Stimulated activated CD4-positive, alpha-beta T cell treated with anti-CD3 and anti-CD28 coated beads, Interleukin-4, amount 100 ng/mL, for 24 hours (primary cell): Measurements from ENCODE around the gene NAV2.
"Not testable (repeated sequence)": the region's sequence is repeated elsewhere in the genome, so short reads cannot be mapped to it uniquely, and the experiment has no call there.

Source experiments
- DNase-seq: peaks from one replicate; pipeline ENCODE4 v3.0.0-alpha.2; 2020

Gene NAV2

DNA sequence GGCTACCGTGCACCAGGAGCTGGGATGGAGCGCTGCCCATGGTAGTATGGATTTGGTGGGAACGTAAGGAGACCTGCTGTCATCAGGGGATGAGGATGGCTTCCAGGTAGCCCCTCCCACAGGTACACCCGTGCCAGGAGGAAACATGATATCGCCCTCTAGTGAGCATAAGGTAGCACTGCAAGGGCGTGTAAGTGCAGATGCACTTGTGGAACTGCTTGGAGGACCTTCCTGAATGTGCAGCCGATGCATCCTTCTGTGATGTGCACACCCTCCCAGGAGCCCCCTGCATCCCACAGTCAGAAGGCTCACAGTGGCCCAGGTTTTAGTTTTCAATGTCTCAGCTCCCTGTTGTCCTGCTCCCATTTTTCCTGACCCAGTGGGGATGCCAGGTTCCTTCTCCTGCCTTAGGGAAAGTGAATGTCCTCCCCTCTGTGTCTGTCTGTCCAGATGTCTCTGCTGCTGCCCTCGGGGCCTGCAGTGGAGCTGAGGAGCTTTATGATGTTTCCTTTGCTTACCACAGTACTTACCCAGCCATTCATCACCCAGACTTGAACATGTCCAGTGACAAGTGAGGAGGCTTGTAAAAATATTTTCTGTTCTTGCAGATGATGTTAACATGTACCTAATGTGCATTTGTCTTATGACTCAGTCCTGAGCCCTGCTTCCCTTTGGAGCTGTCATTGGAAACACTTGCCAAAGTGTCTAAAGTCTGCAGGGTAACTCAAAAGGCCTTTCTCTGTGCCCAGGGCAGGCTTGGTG lies 398.5 kb downstream of the NAV2 start:
- DNase-seq: peak; percentile 38

DNA sequence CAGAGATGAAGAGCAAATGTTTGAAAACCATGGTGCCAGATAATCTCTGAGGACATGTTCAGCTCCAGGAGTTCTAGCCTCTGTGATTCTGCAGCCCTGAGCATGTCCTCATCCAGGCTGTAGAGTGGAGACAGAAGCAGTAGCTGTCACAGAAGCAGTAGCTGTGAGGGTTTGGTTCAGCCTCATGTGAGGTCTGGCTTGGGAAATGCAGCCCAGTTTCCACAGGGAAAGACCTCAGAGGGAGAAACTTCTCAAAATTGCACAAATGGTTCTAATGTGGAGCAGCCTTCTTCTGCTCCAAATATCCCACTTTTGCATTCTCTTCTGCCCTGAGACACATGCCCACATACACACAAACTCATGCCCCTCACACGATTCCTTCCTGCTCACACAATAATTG lies 399.2 kb downstream of the NAV2 start:
- DNase-seq: no peak

- DNase-seq: no peak
Observed at GRCh38 chr11:20112291-20113148, 399.9 kb downstream of the NAV2 start.

GRCh38 chr11:20113149-20113438 lies 400.5 kb downstream of the NAV2 start:
- no peak for DNase-seq

DNA sequence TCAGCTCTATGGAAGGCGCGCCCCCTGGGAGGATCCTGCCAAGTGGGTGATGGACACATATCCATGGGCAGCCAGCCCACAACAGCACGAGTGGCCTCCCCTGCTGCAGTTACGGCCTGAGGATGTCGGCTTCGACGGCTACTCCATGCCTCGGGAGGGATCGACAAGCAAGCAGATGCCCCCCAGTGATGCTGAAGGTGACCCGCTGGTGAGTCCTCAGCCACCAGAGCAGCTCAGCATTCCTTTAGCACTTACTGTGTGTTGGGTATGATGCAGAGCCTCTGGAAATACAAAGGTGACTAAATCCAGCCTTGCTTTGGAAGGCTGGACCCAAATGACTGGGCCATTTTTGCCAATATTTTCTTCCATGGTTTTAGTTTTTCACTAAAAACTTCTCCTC lies 402.0 kb downstream of the NAV2 start:
- DNase-seq: no peak

GRCh38 chr11:20116825-20117224 lies 404.2 kb downstream of the NAV2 start:
- no peak for DNase-seq

GRCh38 chr11:20117291-20117690 lies 404.7 kb downstream of the NAV2 start:
- no peak for DNase-seq

DNA sequence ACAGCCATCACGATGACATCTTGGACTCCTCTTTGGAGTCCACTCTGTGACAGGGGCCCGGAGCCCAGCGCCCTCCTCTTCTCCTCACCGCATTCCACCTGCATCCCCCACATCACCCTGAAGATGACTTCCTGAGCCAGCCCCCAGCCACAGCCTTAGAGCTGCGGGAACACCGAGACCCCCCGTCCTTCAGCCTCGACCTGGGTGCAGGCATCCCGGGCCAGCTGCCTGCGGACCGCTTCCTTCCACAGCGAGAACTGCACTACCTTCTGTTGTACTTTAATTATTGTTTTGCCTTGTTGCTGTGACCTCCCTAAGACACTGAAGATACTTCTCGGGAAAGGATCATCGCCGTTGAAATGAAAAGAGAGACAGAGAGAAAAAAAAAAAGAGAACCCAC lies 405.6 kb downstream of the NAV2 start:
- DNase-seq: no peak

DNA sequence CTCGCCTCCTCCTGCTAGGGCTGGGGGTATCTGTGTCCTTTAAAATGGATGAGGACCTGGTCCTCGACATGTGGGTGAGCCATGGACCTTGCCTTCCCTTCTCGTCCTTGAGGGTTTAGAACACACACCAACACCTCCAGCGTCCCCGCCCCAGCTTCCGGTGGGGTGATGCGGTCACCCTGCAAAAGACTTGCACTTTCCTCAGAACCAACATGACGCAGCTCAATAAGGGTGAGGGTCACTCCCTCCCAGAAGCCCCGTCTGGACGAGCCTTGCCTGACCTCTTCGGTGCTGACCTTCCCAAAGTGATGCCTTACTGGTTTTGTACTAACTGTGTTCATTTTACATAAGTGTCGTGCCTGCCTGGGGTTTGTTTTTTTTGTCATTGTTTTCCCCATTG lies 406.7 kb downstream of the NAV2 start:
- no peak for DNase-seq

DNA sequence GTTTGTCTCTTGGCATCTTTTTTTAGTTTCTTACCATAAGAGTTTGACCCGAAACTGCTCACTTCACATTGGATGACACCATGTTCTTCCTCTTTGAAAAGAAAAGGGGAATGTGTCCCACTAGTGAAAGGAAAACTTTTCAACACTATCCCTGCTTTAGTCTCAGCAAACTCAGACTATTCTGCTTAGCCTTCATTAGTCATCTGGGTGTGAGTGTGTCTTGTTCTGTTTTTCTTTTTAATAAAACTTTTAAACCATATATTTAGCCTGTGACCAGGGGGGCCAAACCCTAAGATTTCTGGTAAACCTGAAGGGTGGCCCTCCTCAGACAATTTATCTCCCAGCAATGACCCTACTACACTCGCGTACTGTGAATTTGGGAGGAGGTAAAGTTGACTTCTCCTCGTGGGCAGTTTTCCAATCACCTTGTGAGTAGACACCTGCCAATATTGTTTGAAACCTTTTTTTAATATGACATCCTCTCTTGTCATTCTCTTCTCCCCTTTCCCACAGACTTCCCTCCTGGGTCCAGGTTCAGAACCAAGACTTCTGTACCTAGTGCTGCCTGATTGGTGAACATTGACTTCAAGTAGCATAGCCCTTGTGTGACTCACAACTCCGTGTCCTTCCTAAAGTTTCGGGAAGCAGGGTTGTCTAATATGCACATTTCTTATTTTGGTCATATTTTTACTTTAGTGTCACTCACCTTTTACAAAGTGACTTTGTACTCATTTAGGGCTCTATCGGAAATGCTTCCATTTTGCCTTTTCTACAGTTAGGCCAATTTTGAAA lies 407.7 kb downstream of the NAV2 start:
- no peak for DNase-seq

GRCh38 chr11:20122131-20122530 lies 409.5 kb downstream of the NAV2 start:
- DNase-seq: no peak

- DNase-seq: no peak
Observed at GRCh38 chr11:20125927-20126326, 413.3 kb downstream of the NAV2 start.

DNA sequence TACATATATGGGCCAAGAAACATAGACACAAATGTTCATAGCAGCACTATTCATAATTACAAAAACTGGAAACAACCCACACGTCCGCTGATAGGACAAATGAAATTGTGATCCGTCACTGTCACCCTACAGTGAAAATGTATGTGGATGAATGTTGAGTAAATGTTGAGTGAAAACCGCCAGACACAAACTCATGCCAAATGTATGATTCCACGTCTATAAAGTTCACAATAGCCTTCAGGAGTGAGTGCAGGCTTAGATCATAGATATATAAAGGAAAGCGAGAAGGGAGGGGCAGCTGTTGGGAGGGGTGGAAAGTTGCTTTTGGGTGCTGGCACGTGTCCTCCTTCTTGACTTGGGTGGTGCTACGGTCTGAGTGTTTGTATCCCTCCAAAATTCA lies 414.1 kb downstream of the NAV2 start:
- no peak for DNase-seq

DNA sequence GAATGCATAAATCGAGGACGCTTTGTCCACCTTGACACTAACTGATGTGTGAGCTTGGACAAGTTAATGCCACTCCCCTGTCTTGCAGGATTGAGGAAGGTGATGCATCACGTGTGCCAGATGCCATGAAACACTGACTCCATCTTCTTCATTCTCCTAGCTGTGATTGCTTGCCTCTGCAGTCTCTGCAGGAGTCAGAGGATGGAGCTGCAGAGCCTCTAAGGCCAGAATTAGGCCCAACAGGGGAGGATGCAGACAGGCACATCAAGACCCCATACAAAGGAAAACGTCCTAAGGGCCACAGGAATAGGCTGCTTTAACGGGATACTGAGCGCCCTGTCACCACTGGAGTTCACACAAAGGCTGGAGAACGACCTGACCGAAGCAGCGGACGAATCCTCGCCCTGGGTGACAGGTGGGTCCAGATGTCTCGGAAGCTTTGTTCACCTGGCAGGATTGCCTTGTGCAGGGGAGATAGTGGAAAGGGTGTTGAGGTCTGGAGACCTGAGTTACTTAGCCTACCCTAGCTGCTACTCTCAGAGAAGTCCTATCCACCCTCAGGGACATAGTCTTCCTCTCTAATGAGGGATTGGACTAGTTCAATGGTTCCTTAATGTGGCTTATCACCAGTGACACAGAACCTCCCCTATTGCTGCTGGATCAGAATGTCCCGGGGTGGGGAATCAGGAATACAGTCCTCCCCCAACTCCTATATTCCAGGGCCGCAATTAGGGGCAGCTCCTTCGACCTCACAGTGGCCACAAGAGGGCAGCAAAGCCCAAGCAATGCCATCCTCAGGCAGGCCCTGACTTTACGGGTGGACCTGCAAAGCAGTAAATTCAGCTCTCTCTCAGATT lies 415.3 kb downstream of the NAV2 start:
- DNase-seq: peak; percentile 78

DNA sequence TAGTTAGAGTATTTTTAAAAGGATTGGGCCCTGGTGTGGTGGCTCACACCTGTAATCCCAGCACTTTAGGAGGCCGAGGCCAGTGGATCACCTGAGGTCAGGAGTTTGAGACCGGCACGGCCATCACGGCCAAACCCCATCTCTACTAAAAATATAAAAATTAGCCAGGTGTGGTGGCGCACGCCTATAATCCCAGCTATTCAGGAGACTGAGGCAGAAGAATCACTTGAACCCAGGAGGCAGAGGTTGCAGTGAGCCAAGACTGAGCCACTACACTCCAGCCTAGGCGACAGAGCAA lies 415.8 kb downstream of the NAV2 start:
- DNase-seq: not testable (repeated sequence)

DNA sequence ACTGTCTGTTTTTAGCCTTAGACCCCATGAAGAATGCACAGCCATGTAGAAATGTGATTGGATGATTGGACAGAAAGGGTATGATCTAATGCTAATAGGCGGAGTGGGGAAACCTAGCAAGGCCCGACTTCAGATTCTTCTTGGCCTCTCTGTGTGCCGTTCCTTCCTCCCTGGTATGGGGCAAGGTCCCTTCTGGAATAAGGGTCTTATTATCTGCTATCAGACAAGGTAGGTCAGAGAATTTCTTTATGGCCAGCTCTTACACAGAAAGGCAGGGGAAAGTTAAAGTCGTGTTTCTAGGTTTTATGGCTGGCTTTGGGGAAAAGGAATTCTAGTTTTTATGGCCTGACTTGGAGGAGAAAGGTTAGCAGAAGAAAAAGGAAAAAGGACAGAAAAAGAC lies 417.0 kb downstream of the NAV2 start:
- no peak for DNase-seq

- DNase-seq: peak; percentile 37
Observed at GRCh38 chr11:20131788-20132666, 419.4 kb downstream of the NAV2 start.

DNA sequence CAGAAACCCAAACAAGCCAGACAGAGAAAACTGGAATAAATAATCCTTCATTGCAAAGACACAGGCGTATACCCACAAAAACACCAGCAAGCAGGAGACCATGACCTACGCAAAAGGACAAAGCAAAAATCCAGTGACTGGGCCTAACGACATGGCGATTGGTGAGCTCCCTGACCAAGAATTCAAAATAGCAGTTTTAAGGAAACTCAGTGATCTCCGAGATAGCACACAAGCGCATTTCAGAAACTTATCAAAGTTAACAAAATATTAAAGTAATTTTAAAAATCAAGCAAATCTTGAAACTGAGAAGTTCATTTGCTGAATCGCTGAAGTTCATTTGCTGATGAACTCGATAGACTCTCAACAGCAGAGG lies 420.0 kb downstream of the NAV2 start:
- no peak for DNase-seq

DNA sequence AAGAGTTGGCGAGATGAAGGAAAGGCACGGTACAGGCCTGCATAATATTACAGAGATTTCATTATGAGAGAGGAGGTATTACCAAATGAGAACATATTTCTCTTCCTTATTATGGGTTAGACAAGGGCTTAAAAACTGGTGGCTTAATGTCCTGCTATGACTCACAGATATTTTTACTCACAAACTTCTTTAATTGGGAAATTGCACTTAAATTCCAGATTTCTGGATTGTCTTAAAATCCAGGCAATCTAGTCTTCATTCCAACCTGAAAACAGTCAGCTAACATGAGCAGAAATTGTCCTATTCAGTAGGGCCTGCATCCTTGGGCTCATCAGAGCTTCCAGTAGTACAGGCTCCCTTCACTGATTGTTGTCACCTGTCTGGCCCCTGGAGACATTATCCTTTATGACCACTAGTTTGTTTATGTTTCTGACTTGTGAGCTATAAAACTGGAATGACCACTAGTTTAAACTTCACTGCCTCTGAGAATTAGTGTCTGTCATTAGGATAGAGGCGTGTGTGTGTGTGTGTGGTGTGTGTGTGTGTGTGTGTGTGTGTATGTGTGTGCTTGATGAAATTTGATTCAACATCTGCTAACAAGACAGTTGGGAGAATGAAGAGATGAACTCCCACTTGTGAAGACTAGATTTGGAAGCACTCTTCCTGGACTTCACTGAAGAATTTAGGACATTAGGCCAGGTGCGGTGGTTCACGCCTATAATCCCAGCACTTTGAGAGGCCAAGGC lies 422.5 kb downstream of the NAV2 start:
- no peak for DNase-seq

- no peak for DNase-seq
Observed at GRCh38 chr11:20137637-20138036, 425.0 kb downstream of the NAV2 start.

DNA sequence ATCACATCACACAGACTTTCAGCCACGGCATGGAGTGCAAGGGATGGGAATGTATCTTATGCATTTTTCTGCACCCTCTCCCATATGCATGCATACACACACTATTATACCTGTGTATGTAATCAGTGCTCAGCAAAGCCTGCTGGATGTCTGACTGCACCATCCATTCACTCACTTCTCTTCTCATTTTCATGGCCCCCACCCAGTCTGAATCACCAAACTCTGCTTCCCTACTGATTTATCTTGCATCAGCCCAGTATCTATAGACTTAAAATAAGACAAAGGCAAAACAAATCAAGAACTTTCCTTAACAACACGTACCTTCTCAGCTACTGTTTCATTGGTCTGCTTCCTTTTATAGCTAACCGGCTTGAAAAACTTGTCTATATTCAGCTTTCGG lies 426.1 kb downstream of the NAV2 start:
- no peak for DNase-seq
